HG02588 (cell line): Measurements from ENCODE around the gene POLD1.

ENCODE experiments used
- ATAC-seq: cut with Tn5 transposase; IDR thresholded peaks from one replicate; pipeline ENCODE4 v1.9.1; 2021; ENCODE audit warnings: mild to moderate bottlenecking, moderate library complexity; ENCODE audit not compliant: unreplicated experiment

Gene POLD1

DNA sequence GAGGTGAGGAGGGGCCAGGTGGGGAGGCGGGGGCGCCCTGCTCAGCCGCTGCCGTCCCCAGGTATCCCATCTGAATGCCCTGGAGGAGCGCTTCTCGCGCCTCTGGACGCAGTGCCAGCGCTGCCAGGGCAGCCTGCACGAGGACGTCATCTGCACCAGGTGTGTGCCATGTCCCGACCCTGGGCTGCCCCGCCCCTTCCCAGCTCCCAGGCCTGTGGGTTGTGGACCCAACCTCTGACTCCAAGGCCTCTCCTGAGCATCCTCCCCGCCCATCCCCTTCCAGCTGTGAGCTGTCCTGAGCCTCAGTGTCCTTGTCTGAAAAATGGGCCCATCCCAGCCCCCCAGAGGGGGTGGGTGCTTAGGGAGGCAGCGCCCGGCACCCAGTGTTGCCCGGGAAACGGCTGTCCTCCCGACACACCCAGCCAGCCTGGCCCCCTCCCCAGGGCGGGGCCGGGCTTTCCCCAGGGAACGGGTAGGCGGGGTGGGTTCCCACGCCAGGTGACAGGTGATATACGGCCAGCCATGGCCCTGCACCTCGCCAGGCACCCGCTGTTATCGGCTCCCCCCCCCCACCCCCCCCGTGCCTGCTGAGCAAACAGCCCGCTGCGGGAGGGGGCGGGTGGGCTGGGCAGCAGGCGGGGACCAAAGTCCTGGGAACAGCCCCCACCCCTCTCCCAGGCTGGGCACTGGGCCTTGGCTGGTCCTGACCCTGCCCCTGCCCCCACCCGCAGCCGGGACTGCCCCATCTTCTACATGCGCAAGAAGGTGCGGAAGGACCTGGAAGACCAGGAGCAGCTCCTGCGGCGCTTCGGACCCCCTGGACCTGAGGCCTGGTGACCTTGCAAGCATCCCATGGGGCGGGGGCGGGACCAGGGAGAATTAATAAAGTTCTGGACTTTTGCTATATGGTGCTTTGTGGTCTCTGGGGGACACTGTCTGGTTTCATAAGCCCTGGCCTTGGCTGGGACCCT lies 33.2 kb downstream of the POLD1 start:
- ATAC-seq: no peak

DNA sequence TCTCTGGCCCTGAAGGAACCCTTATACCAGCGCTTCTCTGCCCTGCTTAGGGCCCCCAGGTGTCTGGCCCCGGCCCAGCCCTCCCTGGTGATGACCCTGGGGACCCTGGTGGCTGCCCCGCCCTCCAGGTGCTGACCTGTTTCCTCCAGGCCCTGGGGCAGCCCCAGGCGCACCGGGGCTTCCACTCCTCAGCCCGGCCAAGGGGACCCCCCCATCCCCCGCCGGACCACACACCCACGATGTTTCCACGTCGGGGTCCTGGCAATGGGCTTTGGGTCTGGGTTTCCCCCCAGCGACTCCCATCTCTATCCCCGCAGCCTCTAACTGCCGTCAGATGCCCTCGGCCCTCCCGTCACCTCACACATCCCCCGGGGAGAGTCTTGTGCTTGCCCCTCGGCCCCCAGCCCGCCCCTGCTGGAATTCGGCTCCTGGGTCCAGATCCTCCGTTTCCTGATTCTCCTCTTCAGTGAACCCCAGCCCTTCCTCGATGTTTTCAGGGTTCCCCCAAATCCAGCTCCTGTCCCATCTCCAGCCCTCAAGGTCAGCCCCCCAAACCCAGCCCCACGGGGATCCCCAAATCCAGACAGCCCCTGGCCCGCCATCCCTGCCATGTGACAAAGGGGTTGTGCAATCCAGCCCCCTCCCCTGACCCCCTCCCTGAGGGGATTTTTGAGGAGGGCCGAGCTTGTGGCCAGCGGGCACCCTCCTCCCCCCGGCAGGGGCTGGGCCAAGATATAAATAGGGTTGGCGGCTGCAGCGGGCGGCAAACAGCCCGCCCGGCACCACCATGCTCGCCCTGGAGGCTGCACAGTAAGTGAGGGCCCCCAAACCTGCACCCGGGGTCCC lies 34.3 kb downstream of the POLD1 start, which contains the start of gene SPIB:
Gene SPIB (plus strand): TSS at position 763 of the 846 bp plus-strand sequence. CDS start 25 bp downstream, at position 788.
- no peak for ATAC-seq

DNA sequence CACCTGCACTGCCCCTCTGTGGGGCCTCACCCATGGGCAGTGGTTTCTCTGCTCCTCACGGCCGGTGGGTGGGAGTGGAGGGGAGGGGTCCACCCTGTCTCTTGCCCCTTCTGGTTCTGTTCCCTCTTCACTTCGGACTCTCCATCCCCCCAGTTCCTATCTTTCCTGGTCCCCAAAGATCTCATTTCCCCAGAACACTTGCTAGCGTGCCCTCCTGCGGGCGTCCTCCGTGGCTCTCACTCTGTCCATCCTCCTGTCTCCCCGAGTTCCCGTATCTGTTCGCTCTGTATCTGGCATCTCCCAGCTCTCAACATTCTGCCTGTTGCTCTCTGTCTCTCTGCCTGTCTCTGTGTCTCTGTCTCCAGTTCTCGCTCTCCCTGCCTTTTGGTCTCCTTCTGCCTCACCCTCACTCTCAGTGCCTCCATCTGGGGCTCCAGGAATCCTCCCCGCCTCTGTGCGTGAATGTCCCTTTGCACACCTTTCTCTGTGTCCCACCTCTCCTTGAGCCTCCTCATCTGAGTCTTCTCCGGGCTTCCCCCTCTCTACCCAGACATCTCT lies 35.0 kb downstream of the POLD1 start:
- ATAC-seq: no peak

DNA sequence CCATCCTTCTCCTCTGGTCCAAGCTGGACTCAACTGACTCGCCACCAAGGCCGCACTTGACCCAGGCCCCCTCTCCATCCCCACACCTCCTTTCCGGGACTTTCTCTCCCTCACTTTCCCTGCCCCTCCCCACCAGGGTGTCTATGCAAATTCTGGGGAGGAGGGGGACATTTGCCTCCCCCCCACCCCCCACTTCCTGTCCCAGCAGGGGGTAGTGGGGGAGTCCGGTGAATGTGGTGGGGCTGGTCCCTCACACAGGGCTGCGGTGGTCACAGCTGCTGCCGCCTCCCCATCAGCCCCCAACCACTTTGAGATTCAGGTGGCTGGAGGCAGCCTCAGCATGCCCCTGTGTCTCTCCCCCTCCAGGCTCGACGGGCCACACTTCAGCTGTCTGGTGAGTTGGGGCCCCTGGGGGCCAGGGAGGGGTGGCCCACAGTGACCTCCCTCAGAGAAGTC lies 35.5 kb downstream of the POLD1 start:
- no peak for ATAC-seq

DNA sequence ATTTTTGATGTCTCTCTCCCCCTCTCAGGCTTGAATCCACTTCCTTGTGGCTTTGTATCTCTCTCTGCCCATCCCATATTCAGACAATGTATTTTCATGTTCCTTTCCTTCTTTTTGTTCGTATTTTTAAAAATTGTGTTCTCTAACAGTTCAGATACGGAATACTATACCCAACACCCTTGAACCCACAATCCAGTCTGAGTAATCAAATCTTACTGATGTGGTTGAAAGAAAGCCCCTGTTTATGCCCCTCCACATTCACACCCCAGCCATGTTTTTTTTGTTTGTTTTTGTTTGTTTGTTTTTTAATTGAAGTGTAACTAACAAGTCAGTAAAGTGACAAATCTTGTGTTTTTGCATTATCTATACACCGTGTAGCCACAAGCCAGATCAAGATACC lies 36.0 kb downstream of the POLD1 start:
- ATAC-seq: no peak

DNA sequence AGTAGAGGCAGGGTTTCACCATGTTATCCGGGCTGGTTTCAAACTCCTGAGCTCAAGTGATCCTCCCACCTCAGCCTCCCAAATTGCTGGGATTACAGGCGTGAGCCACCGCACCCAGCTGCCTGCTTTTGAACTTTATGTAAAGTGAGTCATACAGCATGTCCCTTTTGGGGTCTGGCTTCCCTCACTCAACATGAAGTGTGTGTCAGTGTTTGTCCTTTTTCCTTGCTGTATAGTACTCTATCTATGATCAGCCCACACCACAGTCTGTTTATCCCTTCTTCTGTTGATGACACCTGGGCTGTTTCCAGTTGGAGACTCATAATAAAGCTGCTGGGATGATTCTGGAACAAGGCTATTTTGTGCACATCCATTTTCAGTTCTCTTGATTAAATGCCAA lies 36.7 kb downstream of the POLD1 start:
- no peak for ATAC-seq

DNA sequence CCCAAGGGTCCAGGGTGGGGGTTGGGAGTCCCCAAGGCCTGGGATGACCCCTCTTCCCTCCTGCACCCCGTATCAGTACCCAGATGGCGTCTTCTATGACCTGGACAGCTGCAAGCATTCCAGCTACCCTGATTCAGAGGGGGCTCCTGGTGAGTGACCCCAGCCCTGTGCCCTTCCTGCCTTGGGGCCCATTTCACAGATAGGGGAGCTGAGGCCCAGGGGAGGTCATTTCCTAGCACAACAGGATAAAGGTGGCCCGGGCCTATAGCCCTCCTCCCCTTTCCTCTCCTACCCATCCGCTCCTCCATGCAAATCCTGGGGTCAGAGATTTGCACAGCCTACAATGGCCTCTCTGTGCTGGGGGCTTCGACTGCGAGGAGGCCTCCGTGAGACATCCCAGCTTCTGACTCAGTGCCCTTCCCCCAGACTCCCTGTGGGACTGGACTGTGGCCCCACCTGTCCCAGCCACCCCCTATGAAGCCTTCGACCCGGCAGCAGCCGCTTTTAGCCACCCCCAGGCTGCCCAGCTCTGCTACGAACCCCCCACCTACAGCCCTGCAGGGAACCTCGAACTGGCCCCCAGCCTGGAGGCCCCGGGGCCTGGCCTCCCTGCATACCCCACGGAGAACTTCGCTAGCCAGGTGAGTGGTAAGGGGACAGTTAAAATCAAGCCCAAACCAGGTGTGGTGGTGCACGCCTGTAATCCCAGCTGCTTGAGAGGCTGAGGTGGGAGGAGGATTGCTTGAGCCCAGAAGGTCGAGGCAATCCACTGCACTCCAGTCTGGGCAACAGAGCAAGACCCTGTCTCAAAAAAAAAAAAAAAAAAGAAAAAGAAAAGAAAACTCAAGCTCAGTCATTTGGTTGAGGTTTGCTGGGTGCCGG lies 38.5 kb downstream of the POLD1 start:
- ATAC-seq: no peak

DNA sequence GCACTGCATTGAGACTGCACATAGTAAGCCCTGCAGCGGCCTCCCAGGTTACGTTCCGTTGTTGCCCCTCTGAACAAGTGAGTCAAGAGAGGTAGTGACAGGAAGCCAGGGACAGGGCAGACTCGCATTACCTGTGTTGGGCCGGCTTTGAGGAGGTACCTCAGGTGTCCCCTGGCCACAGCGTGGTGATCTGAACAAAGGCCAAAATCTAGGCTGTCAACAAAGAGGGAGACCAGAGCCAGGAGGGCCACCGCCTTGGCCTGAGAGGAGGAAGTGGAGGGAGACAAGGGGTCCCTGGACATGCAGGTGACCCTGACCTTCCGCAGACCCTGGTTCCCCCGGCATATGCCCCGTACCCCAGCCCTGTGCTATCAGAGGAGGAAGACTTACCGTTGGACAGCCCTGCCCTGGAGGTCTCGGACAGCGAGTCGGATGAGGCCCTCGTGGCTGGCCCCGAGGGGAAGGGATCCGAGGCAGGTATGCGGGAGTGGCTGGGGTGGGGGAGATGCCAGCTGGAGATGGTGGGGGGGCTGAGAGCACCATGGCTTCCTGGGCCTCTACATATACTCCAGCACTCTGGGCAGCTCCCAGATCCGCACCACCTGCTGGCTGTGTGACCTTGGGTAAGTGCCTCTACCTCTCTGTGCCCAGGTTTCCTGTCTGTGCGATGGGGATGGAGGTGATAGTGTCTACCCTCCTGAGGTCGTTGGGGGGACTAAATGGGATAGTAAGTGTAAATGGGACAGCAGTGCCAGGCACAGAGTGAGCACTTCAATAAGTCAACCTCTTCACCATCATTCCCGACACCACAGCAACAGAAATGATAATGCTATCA lies 39.3 kb downstream of the POLD1 start:
- ATAC-seq: no peak

DNA sequence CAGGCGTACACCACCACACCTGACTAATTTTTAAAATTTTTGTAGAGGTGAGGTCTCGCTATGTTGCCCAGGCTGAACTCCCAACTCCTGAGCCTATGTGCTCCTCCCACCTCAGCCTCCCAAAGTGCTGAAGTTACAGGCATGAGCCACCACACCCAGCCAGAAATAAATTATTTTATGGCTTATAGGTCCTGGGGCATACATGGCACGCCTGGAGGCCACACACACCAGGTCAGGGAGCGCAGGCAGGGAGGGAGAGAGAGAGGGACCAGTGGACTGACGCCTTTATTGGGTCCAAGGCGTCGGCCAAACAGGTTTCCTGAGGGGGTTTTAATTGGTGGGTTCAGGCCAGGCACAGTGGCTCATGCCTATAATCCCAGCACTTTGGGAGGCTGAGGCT lies 41.4 kb downstream of the POLD1 start:
- ATAC-seq: no peak

DNA sequence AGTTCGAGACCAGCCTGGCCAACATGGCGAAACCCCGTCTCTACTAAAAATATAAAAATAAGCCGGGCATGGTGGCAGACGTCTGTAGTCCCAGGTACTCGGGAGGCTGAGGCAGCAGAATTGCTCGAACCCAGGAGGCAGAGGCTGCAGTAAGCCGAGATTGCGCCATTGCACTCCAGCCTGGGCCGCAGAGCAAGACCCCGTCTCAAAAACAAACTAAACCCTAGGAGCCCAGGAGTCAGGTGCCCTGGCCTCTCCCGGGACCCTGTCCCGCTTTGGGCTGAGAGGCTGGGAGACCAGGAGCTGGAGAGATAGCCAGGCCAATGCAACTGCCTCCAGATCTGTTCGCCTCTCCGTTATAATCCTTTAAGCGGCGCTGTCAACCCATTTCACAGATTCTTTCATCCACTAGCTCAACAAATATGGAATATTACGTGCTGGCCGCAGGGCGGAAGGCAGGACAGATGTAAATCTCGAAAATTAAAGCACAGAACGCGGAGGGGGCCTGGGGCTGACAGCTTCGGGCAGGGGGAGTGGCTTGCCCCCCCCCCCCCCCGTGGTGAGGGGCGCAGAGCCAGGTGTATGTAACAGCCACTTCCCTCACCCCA lies 43.3 kb downstream of the POLD1 start:
- ATAC-seq: no peak

DNA sequence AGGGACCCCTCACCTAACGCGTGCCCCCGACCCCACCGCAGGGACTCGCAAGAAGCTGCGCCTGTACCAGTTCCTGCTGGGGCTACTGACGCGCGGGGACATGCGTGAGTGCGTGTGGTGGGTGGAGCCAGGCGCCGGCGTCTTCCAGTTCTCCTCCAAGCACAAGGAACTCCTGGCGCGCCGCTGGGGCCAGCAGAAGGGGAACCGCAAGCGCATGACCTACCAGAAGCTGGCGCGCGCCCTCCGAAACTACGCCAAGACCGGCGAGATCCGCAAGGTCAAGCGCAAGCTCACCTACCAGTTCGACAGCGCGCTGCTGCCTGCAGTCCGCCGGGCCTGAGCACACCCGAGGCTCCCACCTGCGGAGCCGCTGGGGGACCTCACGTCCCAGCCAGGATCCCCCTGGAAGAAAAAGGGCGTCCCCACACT lies 43.9 kb downstream of the POLD1 start:
- ATAC-seq: no peak

DNA sequence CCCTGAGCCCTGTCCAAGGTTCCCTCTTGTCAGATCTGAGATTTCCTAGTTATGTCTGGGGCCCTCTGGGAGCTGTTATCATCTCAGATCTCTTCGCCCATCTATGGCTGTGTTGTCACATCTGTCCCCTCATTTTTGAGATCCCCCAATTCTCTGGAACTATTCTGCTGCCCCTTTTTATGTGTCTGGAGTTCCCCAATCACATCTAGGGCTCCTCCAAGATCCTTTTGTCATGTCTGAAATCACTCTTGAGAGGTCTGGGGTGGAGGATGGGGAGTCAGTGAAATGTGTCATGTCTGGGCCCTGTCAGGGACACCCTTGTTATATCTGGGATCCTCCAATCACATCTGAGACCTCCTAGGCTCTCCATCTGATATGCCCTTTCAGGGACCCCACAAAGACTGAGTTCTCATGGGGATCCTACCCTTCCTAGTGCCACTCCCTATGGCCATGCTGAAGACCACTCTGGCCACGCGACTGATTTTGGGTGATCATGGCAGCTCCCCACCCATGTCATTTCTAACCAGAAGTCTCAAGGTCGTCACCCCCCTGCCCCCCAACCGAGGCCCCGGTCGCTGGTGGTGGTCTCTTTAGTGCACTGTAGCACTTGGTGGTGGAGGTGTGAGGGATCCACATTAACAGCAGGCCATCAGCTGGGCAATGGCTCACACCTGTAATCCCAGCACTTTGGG lies 44.8 kb downstream of the POLD1 start:
- ATAC-seq: no peak

DNA sequence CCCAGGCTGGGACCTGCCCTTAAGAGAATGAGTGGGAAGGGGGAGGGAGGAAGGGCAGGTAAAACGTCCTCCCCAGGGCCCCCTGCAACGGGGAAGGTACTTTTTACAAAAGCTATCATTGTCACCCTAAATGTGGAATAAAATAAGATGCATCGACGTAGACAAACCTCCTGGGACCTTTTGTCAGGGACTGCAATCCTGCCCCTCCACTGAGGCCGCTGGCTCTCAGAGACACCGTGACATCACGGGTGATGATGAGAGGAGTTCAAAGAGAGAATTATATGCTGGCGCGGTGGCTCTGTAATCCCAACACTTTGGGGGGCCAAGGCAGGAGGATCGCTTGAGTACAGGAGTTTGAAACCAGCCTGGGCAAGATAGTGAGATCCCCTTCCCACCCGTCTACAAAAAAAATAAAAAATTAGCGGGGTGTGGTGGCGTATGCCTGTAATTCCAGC lies 46.8 kb downstream of the POLD1 start:
- ATAC-seq: no peak

DNA sequence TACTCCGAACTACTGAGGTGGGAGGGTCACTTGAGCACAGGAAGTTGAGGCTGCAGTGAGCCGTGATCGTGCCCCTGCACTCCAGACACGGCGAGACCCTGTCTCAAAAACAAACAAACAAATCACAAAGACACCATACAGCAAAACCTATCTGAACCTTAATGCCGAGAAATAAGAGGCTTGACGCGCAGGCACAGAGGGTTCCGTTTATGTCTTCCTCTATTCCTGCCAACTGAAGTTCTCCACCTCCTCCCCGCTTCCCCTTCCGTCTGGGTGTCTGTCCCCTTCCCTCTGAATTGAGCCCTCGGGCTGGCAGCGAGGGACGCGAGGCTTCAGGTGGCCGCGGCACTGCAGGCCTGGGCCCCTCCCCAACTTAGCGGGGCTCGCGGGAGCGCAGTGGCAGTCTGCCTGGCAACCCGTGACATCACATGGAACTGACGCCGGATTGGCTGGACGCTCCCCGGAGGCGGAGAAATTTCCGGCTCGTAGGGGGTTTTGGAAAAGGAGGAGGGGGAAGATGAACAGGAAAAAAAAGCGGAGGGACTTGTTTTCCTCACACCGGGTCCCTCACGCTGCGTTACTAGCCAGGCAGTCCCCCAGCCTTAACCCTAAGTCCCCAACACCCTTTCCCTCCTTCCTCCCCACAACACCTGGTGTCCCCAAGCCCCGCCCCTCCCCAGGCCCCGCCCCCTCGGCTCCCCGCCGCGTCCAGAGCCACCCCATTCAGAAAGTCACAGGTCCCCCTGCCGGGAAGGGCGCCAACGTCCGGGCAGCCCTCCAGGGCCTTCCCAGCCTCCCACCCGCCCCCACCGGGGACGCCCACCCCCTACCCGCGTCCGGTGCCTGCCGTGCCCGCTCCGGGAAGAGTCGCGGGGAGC lies 47.4 kb downstream of the POLD1 start:
- ATAC-seq: peak; percentile 68

DNA sequence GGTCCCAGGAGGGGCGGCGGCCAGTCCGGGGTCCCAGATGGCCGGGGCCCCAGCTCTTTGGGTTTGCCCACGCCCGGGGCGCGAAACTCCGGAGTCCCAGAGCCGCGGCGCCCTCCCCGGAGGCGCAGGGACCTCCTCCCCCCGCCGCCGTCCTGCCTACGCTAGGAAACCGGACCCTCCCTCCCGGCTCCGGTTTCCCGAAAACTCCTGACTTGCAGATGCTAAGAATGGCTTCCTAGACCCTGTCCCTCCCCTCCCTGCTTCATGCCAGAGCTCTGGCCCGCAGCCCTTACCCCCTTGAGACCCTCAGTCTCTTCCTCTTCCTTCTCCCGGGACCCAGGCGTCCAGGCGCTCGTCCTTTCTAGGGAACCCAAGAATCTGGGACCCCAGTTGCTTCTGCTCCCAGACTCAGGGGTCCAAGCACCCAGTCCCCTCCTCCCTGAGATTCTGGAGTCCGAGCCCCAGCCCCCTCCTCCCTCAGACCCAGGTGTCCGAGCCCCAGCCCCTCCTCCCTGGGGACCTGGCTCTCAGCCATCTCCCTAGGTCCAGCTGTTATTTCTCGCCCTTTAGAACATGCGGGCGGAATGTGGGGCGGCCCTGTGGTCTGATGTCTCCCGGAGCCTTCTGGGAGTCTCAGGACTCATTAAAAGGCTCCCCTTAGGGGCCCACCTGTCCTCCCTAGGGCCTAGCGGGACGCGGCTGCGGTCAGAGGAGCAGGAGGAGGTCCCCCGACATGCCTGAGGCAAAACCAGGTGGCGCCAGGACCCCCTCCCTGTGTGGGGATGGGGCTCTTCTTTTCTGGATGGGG lies 48.3 kb downstream of the POLD1 start, which contains the start of gene MYBPC2:
Gene MYBPC2 (plus strand): TSS at position 672 of the 808 bp plus-strand sequence. CDS start 62 bp downstream, at position 734.
- peak; percentile 20 for ATAC-seq
